HepG2 (cell line): ENCODE data around the gene CAVIN2. TPM values are rescaled to one million over a fixed set of nuclear protein-coding genes. Genes with fewer than 3 reads are reported as not detected.

Source experiments
- ATAD3A ChIP-seq: sonication (generic); formaldehyde crosslinking; IDR thresholded peaks from 2 replicates; pipeline ENCODE4 v1.4.0; 2020; ENCODE audit warnings: missing genetic modification reagents
- GABPA ChIP-seq, 2 experiments: IDR thresholded peaks; 2 replicates each; pipeline ENCODE4 v1.6.1; 2011 to 2016; ENCODE audit warnings: low read depth in 2 of 2, low read length in 1 of 2, missing biosample characterization in 1 of 2, missing genetic modification characterization in 1 of 2
- HHEX ChIP-seq: IDR thresholded peaks from 2 replicates; pipeline ENCODE4 v1.6.1; 2016; ENCODE audit warnings: control low read depth
- HOXA7 ChIP-seq: sonication (generic); formaldehyde crosslinking; IDR thresholded peaks from 2 replicates; pipeline ENCODE4 v1.8.1; 2022; ENCODE audit warnings: mild to moderate bottlenecking, missing genetic modification reagents, moderate library complexity
- ISX ChIP-seq: sonication (generic); formaldehyde crosslinking; conservative IDR thresholded peaks from 2 replicates; pipeline ENCODE4 v1.5.0; 2020; ENCODE audit warnings: missing genetic modification reagents
- KAT7 ChIP-seq: IDR thresholded peaks from 2 replicates; pipeline ENCODE4 v1.6.1; 2018; ENCODE audit warnings: borderline replicate concordance, missing compliant biosample characterization
- KIAA2018 ChIP-seq: sonication (generic); formaldehyde crosslinking; IDR thresholded peaks from 2 replicates; pipeline ENCODE4 v1.5.0; 2020; ENCODE audit warnings: mild to moderate bottlenecking, missing genetic modification reagents, borderline replicate concordance
- MAFF ChIP-seq: IDR thresholded peaks from 2 replicates; pipeline ENCODE4 v1.6.1; 2011; ENCODE audit warnings: low read depth, low read length, improper control_type of control experiment
- MED8 ChIP-seq: sonication (generic); formaldehyde crosslinking; IDR thresholded peaks from 2 replicates; pipeline ENCODE4 v1.8.1; 2023; ENCODE audit warnings: mild to moderate bottlenecking, missing genetic modification reagents; ENCODE audit not compliant: insufficient replicate concordance
- POLR2AphosphoS5 ChIP-seq: IDR thresholded peaks from 2 replicates; pipeline ENCODE4 v1.6.1; 2012; ENCODE audit warnings: low read depth, low read length
- SMYD3 ChIP-seq: sonication (generic); formaldehyde crosslinking; IDR thresholded peaks from 2 replicates; pipeline ENCODE4 v1.8.1; 2023; ENCODE audit warnings: mild to moderate bottlenecking, missing genetic modification reagents
- TMF1 ChIP-seq: sonication (generic); formaldehyde crosslinking; IDR thresholded peaks from 2 replicates; pipeline ENCODE4 v1.8.1; 2022; ENCODE audit warnings: low read depth, missing genetic modification reagents
- YEATS4 ChIP-seq: sonication (generic); formaldehyde crosslinking; IDR thresholded peaks from 2 replicates; pipeline ENCODE4 v1.4.0; 2020; ENCODE audit warnings: missing genetic modification reagents, borderline replicate concordance
- ZFP91 ChIP-seq: sonication (generic); formaldehyde crosslinking; IDR thresholded peaks from 2 replicates; pipeline ENCODE4 v1.9.0; 2022; ENCODE audit warnings: missing genetic modification reagents, mild to moderate bottlenecking, borderline replicate concordance
- ZNF598 ChIP-seq: sonication (generic); formaldehyde crosslinking; IDR thresholded peaks from 2 replicates; pipeline ENCODE4 v1.5.1; 2020; ENCODE audit warnings: mild to moderate bottlenecking, missing genetic modification reagents, borderline replicate concordance
- ZNF773 ChIP-seq: sonication (generic); formaldehyde crosslinking; IDR thresholded peaks from 2 replicates; pipeline ENCODE4 v1.4.0; 2020; ENCODE audit warnings: missing genetic modification reagents, borderline replicate concordance
- polyA plus RNA-seq, 8 experiments: library from polyadenylated mRNA; depleted of rRNA in 3 of 8; stranded (reverse) in 7 of 8; unstranded in 1 of 8; fragments of >200 nt; fragmentation: Illumina TruSeq in 4 of 8; extraction: Trizol in 4 of 8; gene quantifications; 2 replicates each; pipeline versions ENCODE4 v1.2.1 to v1.2.3, GENCODE V29; 2011 to 2016; ENCODE audit warnings: low read depth in 4 of 8, missing spikeins in 1 of 8, mixed read lengths in 1 of 8; ENCODE audit not compliant: insufficient read depth in 1 of 8
- total RNA-seq, 5 experiments: library from RNA; depleted of rRNA; stranded (reverse); fragments of >200 nt; fragmentation: Illumina TruSeq; extraction: Trizol; gene quantifications; 2 replicates each; pipeline ENCODE4 v1.2.3, GENCODE V29; 2016; ENCODE audit warnings: low read depth in 1 of 5

Gene CAVIN2
- total and polyA plus RNA-seq, 2 of the 13 experiments (the other 11 are each of a cell fraction or from before 2014, with no cell fraction given): 7.6 to 38.8 TPM

DNA sequence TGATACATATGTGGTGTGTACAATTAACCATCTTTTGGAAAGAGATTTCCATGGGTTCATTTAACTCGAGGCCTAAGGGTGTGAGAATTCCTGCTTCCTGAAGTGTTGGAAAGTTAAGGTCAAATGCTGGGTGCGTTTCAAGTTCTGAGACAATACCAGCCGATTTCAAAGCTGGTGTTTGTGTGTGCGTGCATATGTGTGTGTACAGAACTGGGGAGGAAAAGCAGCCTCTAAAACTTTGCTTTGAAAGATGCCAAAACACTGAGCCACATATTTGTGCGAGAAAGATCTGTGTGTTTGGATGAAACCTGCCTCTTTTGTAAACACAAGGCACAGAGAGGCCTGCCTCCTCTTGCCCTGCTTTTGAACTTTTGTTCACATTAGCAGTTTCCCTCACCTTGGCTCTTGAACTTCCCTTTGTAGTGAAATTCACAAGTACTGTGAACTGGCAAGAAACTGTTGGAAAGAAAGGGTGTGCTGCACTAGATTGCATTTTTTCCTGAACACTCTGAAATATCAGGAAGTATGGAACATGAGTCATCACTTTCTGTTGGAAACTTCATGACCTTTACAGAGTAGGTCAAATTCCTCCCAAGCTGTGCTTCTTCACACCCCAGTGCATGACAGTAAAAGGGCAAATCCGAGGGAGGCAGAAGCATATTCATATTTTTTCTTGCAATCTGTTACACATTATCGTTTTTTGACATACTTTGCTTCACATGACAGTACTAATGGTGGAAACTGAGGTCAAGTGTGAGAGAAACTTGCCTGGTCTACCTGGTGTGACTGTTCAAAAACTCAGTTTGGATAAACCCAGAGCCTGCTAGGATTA lies 20.0 kb upstream of the CAVIN2 start (continued):
- no peak for TF ChIP-seq KIAA2018
- no peak for TF ChIP-seq HOXA7
- peak; percentile 14; the same call in 1 of the 2 replicates for TF ChIP-seq KAT7
- no peak for TF ChIP-seq ZNF598 (CRISPR knock-in tag)
- TF ChIP-seq HHEX (CRISPR knock-in tag): peak; percentile 77
- peak; percentile 99 for TF ChIP-seq MAFF
- no peak for TF ChIP-seq ATAD3A
- TF ChIP-seq SMYD3 (CRISPR knock-in tag): peak; percentile 97
- peak; percentile 79 for TF ChIP-seq YEATS4
- no peak for TF ChIP-seq POLR2AphosphoS5
- TF ChIP-seq ZFP91: peak; percentile 34; the same call in 1 of the 2 replicates
- TF ChIP-seq ZNF773 (CRISPR knock-in tag): no peak
- TF ChIP-seq ISX (CRISPR knock-in tag): no peak
- TF ChIP-seq GABPA (IDR thresholded peaks at IDR 0.05; ENCODE audit: low read depth, low read length): no peak
- peak; percentile 77 for TF ChIP-seq GABPA (CRISPR knock-in tag; IDR thresholded peaks at IDR 0.05; ENCODE audit: low read depth)
- peak; percentile 83; the same call in 1 of the 2 replicates for TF ChIP-seq TMF1 (CRISPR knock-in tag)
- peak; percentile 92 for TF ChIP-seq MED8 (CRISPR knock-in tag)
